Measurements from ENCODE around the gene ENPP7. TPM values are rescaled to one million over a fixed set of nuclear protein-coding genes. Genes with fewer than 3 reads are reported as not detected.

ENPP7 gene
- total RNA-seq, 1 donor from 2014 or later = not detected

- H3K36me3 ChIP-seq (ENCODE audit: control insufficient read depth, insufficient read depth, low read length) = no peaks in the 10 kb centered on the region
- peaks cover 32% of the 10 kb centered on the region for H3K27me3 ChIP-seq (ENCODE audit: control insufficient read depth, insufficient read depth, low read length)
- H3K4me3 ChIP-seq (ENCODE audit: low read depth, low read length) = peak within 1 kb of the TSS; percentile 68
- TF ChIP-seq CTCF (IDR thresholded peaks at IDR 0.05; ENCODE audit: insufficient read depth, low read length, poor library complexity, severe bottlenecking) = no peak
- DNase-seq (ENCODE audit: low read depth) = no peak
These were observed 47.3 kb downstream of the ENPP7 start, which contains the start of gene CBX2 for GRCh38 chr17:79777894-79778503. Gene CBX2, plus strand, starts transcription at chr17:79778148. Its CDS starts 88 bp downstream, at chr17:79778236.

- Histone ChIP-seq H3K27me3 (ENCODE audit: control insufficient read depth, insufficient read depth, low read length) (peaks cover 27% of the 10 kb centered on the region), H3K4me3 (ENCODE audit: low read depth, low read length) (peak overlapping the region; percentile 68), H3K36me3 (ENCODE audit: control insufficient read depth, insufficient read depth, low read length) (no peaks in the 10 kb centered on the region)
- DNase-seq (ENCODE audit: low read depth) = no peak
- no peak for TF ChIP-seq CTCF (IDR thresholded peaks at IDR 0.05; ENCODE audit: insufficient read depth, low read length, poor library complexity, severe bottlenecking)
These were observed 47.9 kb downstream of the ENPP7 start for GRCh38 chr17:79778504-79779083.

- H3K4me3 ChIP-seq (ENCODE audit: low read depth, low read length) = peak overlapping the region; percentile 68
- H3K27me3 ChIP-seq (ENCODE audit: control insufficient read depth, insufficient read depth, low read length) = peaks cover 22% of the 10 kb centered on the region
- no peak for TF ChIP-seq CTCF (IDR thresholded peaks at IDR 0.05; ENCODE audit: insufficient read depth, low read length, poor library complexity, severe bottlenecking)
- no peaks in the 10 kb centered on the region for H3K36me3 ChIP-seq (ENCODE audit: control insufficient read depth, insufficient read depth, low read length)
- DNase-seq (ENCODE audit: low read depth) = no peak
These were observed 48.4 kb downstream of the ENPP7 start for GRCh38 chr17:79779084-79779529.

- TF ChIP-seq CTCF (IDR thresholded peaks at IDR 0.05; ENCODE audit: insufficient read depth, low read length, poor library complexity, severe bottlenecking) = no peak
- H3K27me3 ChIP-seq (ENCODE audit: control insufficient read depth, insufficient read depth, low read length) = peaks cover 15% of the 10 kb centered on the region
- H3K4me3 ChIP-seq (ENCODE audit: low read depth, low read length) = no peak overlapping the region
- no peaks in the 10 kb centered on the region for H3K36me3 ChIP-seq (ENCODE audit: control insufficient read depth, insufficient read depth, low read length)
- DNase-seq (ENCODE audit: low read depth) = no peak
These were observed 49.1 kb downstream of the ENPP7 start for GRCh38 chr17:79779661-79780365.

- Histone ChIP-seq H3K27me3 (ENCODE audit: control insufficient read depth, insufficient read depth, low read length) (peaks cover 14% of the 10 kb centered on the region), H3K4me3 (ENCODE audit: low read depth, low read length) (no peak overlapping the region), H3K36me3 (ENCODE audit: control insufficient read depth, insufficient read depth, low read length) (no peaks in the 10 kb centered on the region)
- DNase-seq (ENCODE audit: low read depth) = no peak
- TF ChIP-seq CTCF (IDR thresholded peaks at IDR 0.05; ENCODE audit: insufficient read depth, low read length, poor library complexity, severe bottlenecking) = no peak
These were observed 50.4 kb downstream of the ENPP7 start for GRCh38 chr17:79781012-79781650.
